Progenitor cell of endocrine pancreas (in vitro differentiated cells): ENCODE measurements around the gene SEMA3B. TPM values are rescaled to one million over a fixed set of nuclear protein-coding genes. Genes with fewer than 3 reads are reported as not detected.
A peak's percentile ranks its signal among the peaks of the same experiment; 100 is the strongest.
"Not testable (repeated sequence)": the region's sequence is repeated elsewhere in the genome, so short reads cannot be mapped to it uniquely, and the experiment has no call there.

Experiments
- DNase-seq: peaks from one replicate; pipeline ENCODE4 v3.0.0; 2021; ENCODE audit warnings: low spot score; ENCODE audit not compliant: unreplicated experiment
- H3K27ac Mint-ChIP-seq: 2 replicates; pipeline ENCODE4 v1.8.0; 2021; ENCODE audit warnings: mild to moderate bottlenecking, moderate library complexity, mixed read lengths
- H3K27me3 Mint-ChIP-seq: 2 replicates; pipeline ENCODE4 v1.8.0; 2021; ENCODE audit warnings: mixed read lengths
- H3K36me3 Mint-ChIP-seq: 2 replicates; pipeline ENCODE4 v1.8.0; 2022; ENCODE audit warnings: mixed read lengths; ENCODE audit not compliant: insufficient read depth
- H3K4me1 Mint-ChIP-seq: 2 replicates; pipeline ENCODE4 v1.8.0; 2021; ENCODE audit warnings: low read depth, mixed read lengths
- H3K4me3 Mint-ChIP-seq: 2 replicates; pipeline ENCODE4 v1.8.0; 2021; ENCODE audit warnings: low read depth, mild to moderate bottlenecking, moderate library complexity, mixed read lengths
- H3K9me3 Mint-ChIP-seq: 2 replicates; pipeline ENCODE4 v1.8.0; 2021; ENCODE audit warnings: low read depth, mixed read lengths
- total RNA-seq: library from RNA; stranded (reverse); gene quantifications from 2 replicates; pipeline ENCODE4 v1.2.1, GENCODE V29; 2021
- TF ChIP-seq, protein P1 (sequence below): fragments of 200-600 bp; sonication (generic); IDR thresholded peaks from one replicate; pipeline ENCODE4 v1.5.0; 2021; ENCODE audit warnings: antibody characterized with exemption, mild to moderate bottlenecking; ENCODE audit not compliant: unreplicated experiment

Gene SEMA3B
- total RNA-seq, 1 donor from 2014 or later = 24.6 TPM

GRCh38 chr3:50302095-50303012 is 33.4 kb downstream of the SEMA3B start:
- Mint-ChIP-seq H3K4me1 (peaks cover 17% of the 10 kb centered on the region), H3K9me3 (no peaks in the 10 kb centered on the region), H3K27ac (peak overlapping the region; percentile 46), H3K4me3 (no peak overlapping the region), H3K27me3 (no peaks in the 10 kb centered on the region), H3K36me3 (no peaks in the 10 kb centered on the region)
- no peak for DNase-seq
- TF ChIP-seq, protein P1, sequence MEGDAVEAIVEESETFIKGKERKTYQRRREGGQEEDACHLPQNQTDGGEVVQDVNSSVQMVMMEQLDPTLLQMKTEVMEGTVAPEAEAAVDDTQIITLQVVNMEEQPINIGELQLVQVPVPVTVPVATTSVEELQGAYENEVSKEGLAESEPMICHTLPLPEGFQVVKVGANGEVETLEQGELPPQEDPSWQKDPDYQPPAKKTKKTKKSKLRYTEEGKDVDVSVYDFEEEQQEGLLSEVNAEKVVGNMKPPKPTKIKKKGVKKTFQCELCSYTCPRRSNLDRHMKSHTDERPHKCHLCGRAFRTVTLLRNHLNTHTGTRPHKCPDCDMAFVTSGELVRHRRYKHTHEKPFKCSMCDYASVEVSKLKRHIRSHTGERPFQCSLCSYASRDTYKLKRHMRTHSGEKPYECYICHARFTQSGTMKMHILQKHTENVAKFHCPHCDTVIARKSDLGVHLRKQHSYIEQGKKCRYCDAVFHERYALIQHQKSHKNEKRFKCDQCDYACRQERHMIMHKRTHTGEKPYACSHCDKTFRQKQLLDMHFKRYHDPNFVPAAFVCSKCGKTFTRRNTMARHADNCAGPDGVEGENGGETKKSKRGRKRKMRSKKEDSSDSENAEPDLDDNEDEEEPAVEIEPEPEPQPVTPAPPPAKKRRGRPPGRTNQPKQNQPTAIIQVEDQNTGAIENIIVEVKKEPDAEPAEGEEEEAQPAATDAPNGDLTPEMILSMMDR = no peak

GRCh38 chr3:50303013-50303815 is 34.3 kb downstream of the SEMA3B start, which contains the start of gene HYAL1:
HYAL1 (minus strand) TSS chr3:50303574; CDS start chr3:50302956, 618 bp downstream.
- peak within 1 kb of the TSS; percentile 83 for H3K27ac Mint-ChIP-seq

GRCh38 chr3:50304601-50305000 is 35.7 kb downstream of the SEMA3B start:
- TF ChIP-seq, protein P1 = no peak
- peaks cover 14% of the 10 kb centered on the region for H3K4me1 Mint-ChIP-seq
- H3K27me3 Mint-ChIP-seq = no peaks in the 10 kb centered on the region
- peaks cover 11% of the 10 kb centered on the region for H3K36me3 Mint-ChIP-seq
- no peak overlapping the region for H3K4me3 Mint-ChIP-seq
- peak overlapping the region; percentile 49 for H3K27ac Mint-ChIP-seq
- H3K9me3 Mint-ChIP-seq = no peaks in the 10 kb centered on the region
- no peak for DNase-seq

More at GRCh38 chr3:50303013-50303815, 34.3 kb downstream of the SEMA3B start, which contains the start of gene HYAL1:
- Mint-ChIP-seq H3K27me3 (no peaks in the 10 kb centered on the region), H3K4me1 (peaks cover 17% of the 10 kb centered on the region), H3K4me3 (no peak within 1 kb of the TSS), H3K36me3 (no peaks in the 10 kb centered on the region), H3K9me3 (no peaks in the 10 kb centered on the region)
- no peak for DNase-seq
- TF ChIP-seq, protein P1 = peak; percentile 23

DNA sequence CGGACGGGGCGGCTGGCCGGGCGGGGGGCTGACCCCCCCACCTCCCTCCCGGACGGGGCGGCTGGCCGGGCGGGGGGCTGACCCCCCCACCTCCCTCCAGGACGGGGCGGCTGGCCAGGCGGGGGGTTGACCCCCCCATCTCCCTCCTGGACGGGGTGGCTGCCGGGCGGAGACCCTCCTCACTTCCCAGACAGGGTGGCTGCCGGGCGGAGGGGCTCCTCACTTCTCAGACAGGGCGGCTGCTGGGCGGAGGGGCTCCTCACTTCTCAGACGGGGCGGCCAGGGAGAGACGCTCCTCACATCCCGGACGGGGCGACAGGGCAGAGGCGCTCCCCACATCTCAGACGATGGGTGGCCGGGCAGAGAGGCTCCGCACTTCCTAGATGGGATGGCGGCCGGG is 43.1 kb downstream of the SEMA3B start:
- peaks cover 38% of the 10 kb centered on the region for H3K36me3 Mint-ChIP-seq
- H3K9me3 Mint-ChIP-seq, DNase-seq, H3K27ac Mint-ChIP-seq, H3K4me1 Mint-ChIP-seq, H3K4me3 Mint-ChIP-seq, H3K27me3 Mint-ChIP-seq: not testable (repeated sequence)

DNA sequence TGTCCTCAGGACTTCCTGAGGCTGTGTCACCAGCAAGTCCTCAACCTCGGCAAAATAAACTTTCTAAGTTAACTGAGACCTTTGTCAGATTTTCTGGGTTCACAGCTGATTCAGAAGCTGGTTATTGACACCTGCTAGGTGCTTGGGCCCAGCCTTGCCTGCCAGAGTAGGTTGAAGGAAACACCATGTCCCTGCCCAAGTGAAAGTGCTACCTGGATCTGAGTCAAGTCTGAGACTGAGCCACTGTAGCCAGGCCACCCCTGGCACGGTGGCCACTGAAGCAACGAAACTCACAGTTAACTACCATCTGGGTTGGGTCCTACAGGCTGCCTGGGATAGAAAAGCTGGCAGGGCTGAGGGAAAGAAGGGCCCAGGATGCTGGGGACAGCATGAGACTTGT is 45.4 kb downstream of the SEMA3B start:
- TF ChIP-seq, protein P1 = no peak
- no peak overlapping the region for H3K4me3 Mint-ChIP-seq
- H3K27me3 Mint-ChIP-seq = no peaks in the 10 kb centered on the region
- H3K36me3 Mint-ChIP-seq = peaks cover 39% of the 10 kb centered on the region
- peaks cover 17% of the 10 kb centered on the region for H3K4me1 Mint-ChIP-seq
- H3K27ac Mint-ChIP-seq = peak overlapping the region; percentile 12
- DNase-seq = no peak
- peaks cover 4% of the 10 kb centered on the region for H3K9me3 Mint-ChIP-seq
